ENCODE data around the gene CKMT1A. TPM values are rescaled to one million over a fixed set of nuclear protein-coding genes. Genes with fewer than 3 reads are reported as not detected.
"Not testable (repeated sequence)": the region's sequence is repeated elsewhere in the genome, so short reads cannot be mapped to it uniquely, and the experiment has no call there.

The CKMT1A gene
- polyA plus RNA-seq, 1 of the 3 experiments (the other 2 are of a cell fraction): 1.2 TPM

- H3K27me3 ChIP-seq (ENCODE audit: insufficient read depth); H3F3A ChIP-seq (replicated peaks; ENCODE audit: insufficient read depth); H3K9me2 ChIP-seq; H3K4me1 ChIP-seq (ENCODE audit: control insufficient read depth in 1 of 2, insufficient read depth in 2 of 2, low read depth in 1 of 2, low read length in 1 of 2); H3K27ac ChIP-seq (ENCODE audit: low read depth in 2 of 2, low read length in 1 of 2); CTCF ChIA-PET; H3K79me2 ChIP-seq (ENCODE audit: insufficient read depth); H2AFZ ChIP-seq (ENCODE audit: low read depth); H3K4me2 ChIP-seq; POLR2A ChIA-PET; H3K36me3 ChIP-seq (replicated peaks in 1 of 2; ENCODE audit: control insufficient read depth in 1 of 2, insufficient read depth in 2 of 2, low read length in 1 of 2); H3K9ac ChIP-seq; H3K4me3 ChIP-seq (ENCODE audit: low read depth in 2 of 2, low read length in 1 of 2); H3K9me3 ChIP-seq; H4K20me1 ChIP-seq (ENCODE audit: insufficient read depth); DNase-seq: not testable (repeated sequence)
- WGBS (ENCODE audit: low lambda C conversion rate): 94% methylated on average over 15 of the region's 16 CpGs
These were observed 44.2 kb upstream of the CKMT1A start for GRCh38 chr15:43649430-43649926.

- H3K9me2 ChIP-seq; H3K79me2 ChIP-seq (ENCODE audit: insufficient read depth); H3K9me3 ChIP-seq; H3F3A ChIP-seq (replicated peaks; ENCODE audit: insufficient read depth); H2AFZ ChIP-seq (ENCODE audit: low read depth); H3K4me1 ChIP-seq (ENCODE audit: control insufficient read depth in 1 of 2, insufficient read depth in 2 of 2, low read depth in 1 of 2, low read length in 1 of 2); H3K4me3 ChIP-seq (ENCODE audit: low read depth in 2 of 2, low read length in 1 of 2); H3K4me2 ChIP-seq; POLR2A ChIA-PET; H4K20me1 ChIP-seq (ENCODE audit: insufficient read depth); H3K27ac ChIP-seq (ENCODE audit: low read depth in 2 of 2, low read length in 1 of 2); H3K36me3 ChIP-seq (replicated peaks in 1 of 2; ENCODE audit: control insufficient read depth in 1 of 2, insufficient read depth in 2 of 2, low read length in 1 of 2); H3K27me3 ChIP-seq (ENCODE audit: insufficient read depth); H3K9ac ChIP-seq; DNase-seq; CTCF ChIA-PET: not testable (repeated sequence)
- WGBS (ENCODE audit: low lambda C conversion rate): no CpG with 5 or more reads among the region's 10 CpGs
These were observed 33.9 kb upstream of the CKMT1A start for GRCh38 chr15:43659727-43660126.

DNA sequence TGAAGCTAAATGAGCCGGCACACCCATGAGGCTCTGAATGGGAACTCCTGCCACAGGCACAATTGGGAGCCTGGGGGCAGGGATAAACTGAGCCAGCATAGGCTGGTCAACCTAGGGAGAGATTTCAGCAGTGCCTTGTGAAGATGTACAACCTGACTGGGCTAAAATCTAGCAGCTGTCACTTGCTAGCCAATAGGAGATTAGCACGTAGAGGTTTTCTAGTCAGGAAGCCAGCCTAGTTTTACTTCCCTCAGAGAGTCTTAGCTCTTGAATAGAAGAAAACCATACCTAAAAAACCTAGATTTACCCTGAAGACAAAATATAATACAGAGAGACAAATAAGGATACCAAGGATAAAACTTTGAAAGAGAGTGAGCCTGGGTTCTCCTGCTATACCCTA is 31.4 kb upstream of the CKMT1A start:
- H3K9ac ChIP-seq; H3K9me3 ChIP-seq; H3K27ac ChIP-seq (ENCODE audit: low read depth in 2 of 2, low read length in 1 of 2); H3K4me3 ChIP-seq (ENCODE audit: low read depth in 2 of 2, low read length in 1 of 2); H3K4me1 ChIP-seq (ENCODE audit: control insufficient read depth in 1 of 2, insufficient read depth in 2 of 2, low read depth in 1 of 2, low read length in 1 of 2); H3K9me2 ChIP-seq; H3K79me2 ChIP-seq (ENCODE audit: insufficient read depth); H4K20me1 ChIP-seq (ENCODE audit: insufficient read depth); H3K27me3 ChIP-seq (ENCODE audit: insufficient read depth); CTCF ChIA-PET; POLR2A ChIA-PET; H3K4me2 ChIP-seq; DNase-seq; H3F3A ChIP-seq (replicated peaks; ENCODE audit: insufficient read depth); H3K36me3 ChIP-seq (replicated peaks in 1 of 2; ENCODE audit: control insufficient read depth in 1 of 2, insufficient read depth in 2 of 2, low read length in 1 of 2); H2AFZ ChIP-seq (ENCODE audit: low read depth): not testable (repeated sequence)
- no CpG with 5 or more reads among the region's 2 CpGs for WGBS (ENCODE audit: low lambda C conversion rate)

DNA sequence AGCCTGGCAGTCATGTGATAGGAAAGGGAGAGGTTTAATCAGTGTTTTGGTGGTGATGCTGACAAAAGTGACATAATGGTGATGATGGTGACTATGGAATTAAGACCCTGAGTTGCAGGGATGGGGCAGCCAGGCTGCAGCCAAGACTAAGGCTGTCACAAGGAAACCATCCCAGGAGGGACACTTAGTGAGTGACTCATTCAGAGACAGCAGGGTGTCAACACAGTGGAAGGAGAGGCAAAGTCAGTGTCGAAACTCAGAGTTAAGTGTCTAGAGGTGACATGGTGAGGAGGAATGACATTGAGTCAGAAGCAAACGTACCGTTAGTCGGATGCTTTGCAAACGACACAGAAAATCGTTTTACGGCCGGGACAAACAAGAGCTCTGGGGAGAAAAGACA is 30.3 kb upstream of the CKMT1A start:
- WGBS (ENCODE audit: low lambda C conversion rate): no CpG with 5 or more reads among the region's 8 CpGs
- H3K36me3 ChIP-seq (replicated peaks in 1 of 2; ENCODE audit: control insufficient read depth in 1 of 2, insufficient read depth in 2 of 2, low read length in 1 of 2); H3K9ac ChIP-seq; H3K9me3 ChIP-seq; H3K4me3 ChIP-seq (ENCODE audit: low read depth in 2 of 2, low read length in 1 of 2); H3F3A ChIP-seq (replicated peaks; ENCODE audit: insufficient read depth); CTCF ChIA-PET; POLR2A ChIA-PET; H3K9me2 ChIP-seq; H3K27ac ChIP-seq (ENCODE audit: low read depth in 2 of 2, low read length in 1 of 2); H3K27me3 ChIP-seq (ENCODE audit: insufficient read depth); H3K4me1 ChIP-seq (ENCODE audit: control insufficient read depth in 1 of 2, insufficient read depth in 2 of 2, low read depth in 1 of 2, low read length in 1 of 2); H3K4me2 ChIP-seq; H3K79me2 ChIP-seq (ENCODE audit: insufficient read depth); DNase-seq; H4K20me1 ChIP-seq (ENCODE audit: insufficient read depth); H2AFZ ChIP-seq (ENCODE audit: low read depth): not testable (repeated sequence)

GRCh38 chr15:43666177-43666576 is 27.5 kb upstream of the CKMT1A start:
- H4K20me1 ChIP-seq (ENCODE audit: insufficient read depth); H3K4me2 ChIP-seq; H3K79me2 ChIP-seq (ENCODE audit: insufficient read depth); H3F3A ChIP-seq (replicated peaks; ENCODE audit: insufficient read depth); H3K27ac ChIP-seq (ENCODE audit: low read depth in 2 of 2, low read length in 1 of 2); H3K9me3 ChIP-seq; H3K9me2 ChIP-seq; POLR2A ChIA-PET; H3K9ac ChIP-seq; H2AFZ ChIP-seq (ENCODE audit: low read depth); H3K4me3 ChIP-seq (ENCODE audit: low read depth in 2 of 2, low read length in 1 of 2); H3K4me1 ChIP-seq (ENCODE audit: control insufficient read depth in 1 of 2, insufficient read depth in 2 of 2, low read depth in 1 of 2, low read length in 1 of 2); DNase-seq; H3K36me3 ChIP-seq (replicated peaks in 1 of 2; ENCODE audit: control insufficient read depth in 1 of 2, insufficient read depth in 2 of 2, low read length in 1 of 2); H3K27me3 ChIP-seq (ENCODE audit: insufficient read depth); CTCF ChIA-PET: not testable (repeated sequence)
- WGBS (ENCODE audit: low lambda C conversion rate): no CpG with 5 or more reads among the region's 1 CpG

DNA sequence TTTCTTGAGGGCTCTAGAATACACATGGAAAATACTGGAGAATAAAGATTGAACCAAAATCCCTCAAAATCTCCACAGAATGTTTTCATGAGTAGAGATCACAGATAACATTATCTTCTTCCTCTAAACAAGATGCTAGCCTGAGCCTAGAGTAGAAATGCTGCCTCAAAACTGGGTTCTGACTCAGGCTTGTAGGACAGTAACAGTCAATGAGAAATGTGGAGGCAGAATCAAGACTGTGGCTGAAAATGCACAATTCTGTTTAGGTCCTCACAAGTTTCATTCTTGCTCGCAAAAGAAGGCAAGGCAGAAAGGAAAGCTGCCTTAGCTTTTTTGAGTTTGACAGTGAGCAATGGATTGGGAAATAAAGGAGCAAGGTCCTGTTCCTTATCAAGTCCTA is 19.5 kb upstream of the CKMT1A start:
- H3K27me3 ChIP-seq (ENCODE audit: insufficient read depth); DNase-seq; H3K4me2 ChIP-seq; H4K20me1 ChIP-seq (ENCODE audit: insufficient read depth); H3F3A ChIP-seq (replicated peaks; ENCODE audit: insufficient read depth); POLR2A ChIA-PET; H3K4me3 ChIP-seq (ENCODE audit: low read depth in 2 of 2, low read length in 1 of 2); H3K79me2 ChIP-seq (ENCODE audit: insufficient read depth); H3K9me3 ChIP-seq; H3K9me2 ChIP-seq; CTCF ChIA-PET; H3K36me3 ChIP-seq (replicated peaks in 1 of 2; ENCODE audit: control insufficient read depth in 1 of 2, insufficient read depth in 2 of 2, low read length in 1 of 2); H3K27ac ChIP-seq (ENCODE audit: low read depth in 2 of 2, low read length in 1 of 2); H2AFZ ChIP-seq (ENCODE audit: low read depth); H3K9ac ChIP-seq; H3K4me1 ChIP-seq (ENCODE audit: control insufficient read depth in 1 of 2, insufficient read depth in 2 of 2, low read depth in 1 of 2, low read length in 1 of 2): not testable (repeated sequence)
- WGBS (ENCODE audit: low lambda C conversion rate): no CpG with 5 or more reads among the region's 1 CpG
